ENCODE results near the gene CLASP1. TPM values are rescaled to one million over a fixed set of nuclear protein-coding genes. Genes with fewer than 3 reads are reported as not detected.

Gene CLASP1
- total RNA-seq, 4 donors from 2014 or later: 43.0 to 53.9 (median 51.3) TPM

DNA sequence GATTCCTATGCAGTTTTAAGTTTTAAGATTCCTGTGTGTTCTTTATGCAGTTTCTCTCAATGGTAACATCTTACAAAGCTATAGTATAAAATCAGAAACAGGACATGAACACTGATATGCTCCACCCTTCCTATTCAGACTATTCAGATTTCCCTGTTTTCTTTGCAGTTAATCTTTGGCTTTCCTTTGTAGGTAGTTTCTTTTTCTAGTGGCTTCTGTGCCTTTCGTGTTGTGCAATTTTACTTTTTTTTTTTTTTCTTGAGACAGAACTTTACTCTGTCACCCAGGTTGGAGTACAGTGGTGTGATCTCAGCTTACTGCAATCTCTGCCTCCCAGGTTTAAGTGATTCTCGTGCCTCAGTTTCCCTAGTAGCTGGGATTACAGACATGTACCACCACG lies 213.5 kb downstream of the CLASP1 start:
- no peak overlapping the region for H3K4me3 ChIP-seq
- H3K27ac ChIP-seq: no peak overlapping the region
- TF ChIP-seq CTCF (IDR thresholded peaks at IDR 0.05): no peak

GRCh38 chr2:121431214-121431613 lies 218.0 kb downstream of the CLASP1 start:
- Histone ChIP-seq H3K4me1 (no peaks in the 10 kb centered on the region), H3K36me3 (peaks cover 0 to 27% (median 7%) of the 10 kb centered on the region in 4 donors), H3K9me3 (no peaks in the 10 kb centered on the region), H3K27me3 (no peaks in the 10 kb centered on the region), H3K27ac (no peak overlapping the region), H3K4me3 (no peak overlapping the region)
- DNase-seq: no peak
- in situ Hi-C loops (cut with MboI; ENCODE audit: low pct_ligation_motif_present in 1 of 4, low pct_unique_long_range_greater_than_20kb in 1 of 4, low sequenced_read_pairs in 3 of 4) (no loop called here), intact Hi-C loops (cut with DNase I; ENCODE audit: low total_unique reads) (no loop called here)
- no peak for TF ChIP-seq POLR2AphosphoS5 (IDR thresholded peaks at IDR 0.05)
- TF ChIP-seq POLR2A (IDR thresholded peaks at IDR 0.05): no peak
- TF ChIP-seq CTCF (IDR thresholded peaks at IDR 0.05): no peak
- TF ChIP-seq EP300 (IDR thresholded peaks at IDR 0.05; ENCODE audit: low read depth): no peak
- 100% methylated on average over 1 of the region's 1 CpG for WGBS, 2 donors (ENCODE audit: low coverage in 1 of 2)

More for the DNA sequence above, 213.5 kb downstream of the CLASP1 start:
- Histone ChIP-seq H3K4me1 (no peaks in the 10 kb centered on the region), H3K9me3 (no peaks in the 10 kb centered on the region), H3K36me3 (no peaks in the 10 kb centered on the region), H3K27me3 (no peaks in the 10 kb centered on the region)
- no peak for DNase-seq
- in situ Hi-C loops (cut with MboI; ENCODE audit: low pct_ligation_motif_present in 1 of 4, low pct_unique_long_range_greater_than_20kb in 1 of 4, low sequenced_read_pairs in 3 of 4): no loop called here
- intact Hi-C loops (cut with DNase I; ENCODE audit: low total_unique reads): no loop called here
- 95 to 98% methylated on average over 3 of the region's 3 CpGs for WGBS, 2 donors (ENCODE audit: low coverage in 1 of 2)

GRCh38 chr2:121429927-121430520 lies 219.2 kb downstream of the CLASP1 start:
- H3K4me1 ChIP-seq: no peaks in the 10 kb centered on the region
- DNase-seq: no peak
- TF ChIP-seq EP300 (IDR thresholded peaks at IDR 0.05; ENCODE audit: low read depth) (no peak), POLR2A (IDR thresholded peaks at IDR 0.05) (no peak), CTCF (IDR thresholded peaks at IDR 0.05) (no peak), POLR2AphosphoS5 (IDR thresholded peaks at IDR 0.05) (no peak)
- no peak overlapping the region for H3K4me3 ChIP-seq
- H3K9me3 ChIP-seq: no peaks in the 10 kb centered on the region
- intact Hi-C loops (cut with DNase I; ENCODE audit: low total_unique reads) (no loop called here), in situ Hi-C loops (cut with MboI; ENCODE audit: low pct_ligation_motif_present in 1 of 4, low pct_unique_long_range_greater_than_20kb in 1 of 4, low sequenced_read_pairs in 3 of 4) (no loop called here)
- H3K36me3 ChIP-seq: peaks cover 0 to 30% (median 12%) of the 10 kb centered on the region in 4 donors
- no peaks in the 10 kb centered on the region for H3K27me3 ChIP-seq
- 94 to 95% methylated on average over 14 to 16 of the region's 16 CpGs for WGBS, 2 donors (ENCODE audit: low coverage in 1 of 2)
- no peak overlapping the region for H3K27ac ChIP-seq

- no peak for DNase-seq
- in situ Hi-C loops (cut with MboI; ENCODE audit: low pct_ligation_motif_present in 1 of 4, low pct_unique_long_range_greater_than_20kb in 1 of 4, low sequenced_read_pairs in 3 of 4): no loop called here
- H3K36me3 ChIP-seq: peaks cover 0 to 35% (median 16%) of the 10 kb centered on the region in 4 donors
- no peak overlapping the region for H3K27ac ChIP-seq
- H3K27me3 ChIP-seq: no peaks in the 10 kb centered on the region
- WGBS, 2 donors (ENCODE audit: low coverage in 1 of 2): 89 to 96% methylated on average over 8 of the region's 8 CpGs
- intact Hi-C loops (cut with DNase I; ENCODE audit: low total_unique reads): no loop called here
- no peaks in the 10 kb centered on the region for H3K4me1 ChIP-seq
- no peak overlapping the region for H3K4me3 ChIP-seq
- no peak for TF ChIP-seq EP300 (IDR thresholded peaks at IDR 0.05; ENCODE audit: low read depth)
- no peak for TF ChIP-seq CTCF (IDR thresholded peaks at IDR 0.05)
- no peak for TF ChIP-seq POLR2AphosphoS5 (IDR thresholded peaks at IDR 0.05)
- TF ChIP-seq POLR2A (IDR thresholded peaks at IDR 0.05): no peak
- H3K9me3 ChIP-seq: no peaks in the 10 kb centered on the region
Observed at GRCh38 chr2:121429119-121429903, 220.0 kb downstream of the CLASP1 start.
